Measurements from ENCODE around the gene CMC1.
"Not testable (repeated sequence)": the region's sequence is repeated elsewhere in the genome, so short reads cannot be mapped to it uniquely, and the experiment has no call there.

Gene CMC1

DNA sequence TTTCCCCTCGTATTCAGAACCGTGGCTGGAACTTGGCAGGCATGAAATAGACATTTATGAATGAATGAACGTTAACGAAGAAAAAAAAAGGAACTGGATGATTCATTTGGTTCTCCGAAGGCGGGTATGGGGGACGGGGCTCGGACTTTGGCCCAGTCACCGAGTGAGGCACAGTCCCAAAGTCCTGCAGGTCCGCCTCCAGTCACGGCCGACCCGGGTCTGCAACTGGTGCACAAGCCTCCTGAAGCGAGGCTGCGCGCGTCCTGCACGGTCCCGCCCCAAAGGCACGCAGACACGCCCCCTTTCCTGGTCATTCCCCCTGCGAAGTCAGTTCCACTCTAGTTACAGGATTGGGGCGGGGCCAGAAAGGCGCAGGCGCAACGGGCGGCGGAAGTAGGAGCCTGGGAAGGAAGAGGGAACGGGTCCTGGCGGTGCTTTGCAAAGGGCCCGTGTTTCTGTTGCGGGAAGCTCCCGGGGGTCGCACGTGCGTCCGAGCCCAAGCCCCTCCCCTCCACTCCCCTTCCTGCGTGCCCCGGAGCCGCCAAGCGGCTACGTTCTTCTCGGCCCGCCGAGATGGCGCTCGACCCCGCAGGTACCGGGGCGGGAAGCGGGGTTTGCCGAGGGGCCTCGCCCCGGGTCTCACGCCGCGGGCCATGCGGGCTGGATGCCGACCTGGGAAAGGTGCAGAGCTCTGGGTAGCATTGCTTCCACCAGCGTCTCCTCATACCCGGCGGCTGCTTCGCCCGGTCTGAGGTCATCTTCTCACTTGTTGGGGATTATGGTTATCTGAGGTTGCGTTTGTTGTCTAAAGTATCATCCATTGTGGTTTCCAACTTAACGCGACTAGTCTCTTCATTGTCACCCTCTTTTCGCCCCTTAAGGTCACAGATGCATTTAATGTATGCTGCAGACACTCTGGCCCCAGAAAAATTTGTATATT is at the start of gene CMC1:
Gene CMC1, plus strand, starts transcription at position 399 of the 940 bp plus-strand sequence. Its CDS starts 175 bp downstream, at position 574.
- DNase-seq (ENCODE audit: low read depth in 2 of 2), result peak; percentile 87 to 88

DNA sequence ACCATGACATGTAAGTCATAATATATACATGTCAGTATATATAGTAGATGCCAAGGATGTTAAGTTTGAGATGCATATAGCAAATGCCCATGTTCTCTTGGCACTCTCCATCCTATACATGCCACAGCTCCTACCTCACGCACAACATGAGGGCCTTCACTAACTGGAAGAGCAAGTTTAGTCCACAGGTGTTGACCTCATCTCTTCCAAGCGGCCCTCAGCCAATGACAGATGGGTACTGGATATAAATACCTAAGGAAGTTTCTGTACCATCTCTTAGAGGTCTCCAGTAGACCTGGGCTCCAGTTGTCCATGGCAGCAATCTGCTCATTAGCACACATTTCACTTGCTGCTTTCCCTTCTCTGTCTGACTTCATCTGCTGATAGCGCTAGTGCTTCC is 43.3 kb upstream of the CMC1 start:
- DNase-seq (ENCODE audit: low read depth in 2 of 2), result no peak

- DNase-seq (ENCODE audit: low read depth in 2 of 2), result no peak
Measured at GRCh38 chr3:28198974-28199373, 42.4 kb upstream of the CMC1 start.

GRCh38 chr3:28199643-28200042 is 41.8 kb upstream of the CMC1 start:
- not testable (repeated sequence) for DNase-seq (ENCODE audit: low read depth in 2 of 2)

DNA sequence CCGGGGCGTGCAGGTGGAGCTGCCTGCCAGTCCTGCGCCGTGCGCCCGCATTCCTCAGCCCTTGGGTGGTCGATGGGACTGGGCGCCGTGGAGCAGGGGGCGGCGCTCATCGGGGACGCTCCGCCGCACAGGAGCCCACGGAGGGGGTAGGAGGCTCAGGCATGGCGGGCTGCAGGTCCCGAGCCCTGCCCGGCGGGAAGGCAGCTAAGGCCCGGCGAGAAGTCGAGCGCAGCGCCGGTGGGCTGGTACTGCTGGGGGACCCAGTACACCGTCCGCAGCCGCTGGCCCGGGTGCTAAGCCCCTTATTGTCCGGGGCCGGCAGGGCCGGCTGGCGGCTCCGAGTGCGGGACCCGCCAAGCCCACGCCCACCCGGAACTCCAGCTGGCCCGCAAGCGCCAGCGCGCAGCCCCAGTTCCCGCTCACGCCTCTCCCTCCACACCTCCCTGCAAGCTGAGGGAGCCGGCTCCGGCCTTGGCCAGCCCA is 41.0 kb upstream of the CMC1 start:
- not testable (repeated sequence) for DNase-seq (ENCODE audit: low read depth in 2 of 2)

DNA sequence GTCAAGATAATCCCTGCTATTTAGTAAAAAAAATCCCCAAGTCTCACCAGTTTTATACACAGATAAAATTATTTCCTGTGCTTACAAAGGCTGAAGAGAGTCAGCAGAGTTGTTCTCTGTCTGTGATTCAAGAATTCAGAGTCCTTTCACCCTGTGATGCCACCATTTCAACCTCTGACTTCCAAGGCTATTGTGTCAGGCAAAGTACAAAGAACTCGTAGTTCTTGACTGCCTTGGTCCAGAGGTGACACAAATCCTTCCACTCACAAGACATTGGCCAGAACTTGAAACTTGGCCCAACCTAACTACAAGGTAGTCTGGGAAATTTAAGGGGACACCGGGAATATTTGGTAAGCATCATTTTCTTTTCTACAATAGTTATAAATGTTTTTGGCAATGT is 34.9 kb upstream of the CMC1 start:
- no peak for DNase-seq (ENCODE audit: low read depth in 2 of 2)

GRCh38 chr3:28207000-28207733 is 34.3 kb upstream of the CMC1 start:
- DNase-seq (ENCODE audit: low read depth in 2 of 2), result no peak

GRCh38 chr3:28210968-28211713 is 30.3 kb upstream of the CMC1 start:
- DNase-seq (ENCODE audit: low read depth in 2 of 2), result no peak

DNA sequence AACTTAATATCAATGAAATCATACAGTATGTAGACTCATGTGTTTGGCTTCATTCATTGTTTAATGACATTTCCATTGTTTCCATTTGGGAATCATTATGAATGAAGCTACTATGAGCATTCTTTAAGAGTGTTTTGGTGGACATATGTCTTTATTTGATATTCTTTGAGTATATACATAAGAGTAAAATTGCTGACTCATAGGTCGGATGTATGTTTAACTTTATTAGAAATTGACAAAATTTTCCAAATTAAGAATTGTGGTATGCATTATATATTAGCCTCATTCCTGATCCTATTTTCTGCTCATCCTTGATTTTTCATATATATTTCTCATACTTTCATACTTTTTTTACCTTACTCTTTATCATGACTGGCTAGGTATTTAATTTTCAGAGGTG is 28.7 kb upstream of the CMC1 start:
- DNase-seq (ENCODE audit: low read depth in 2 of 2), result no peak

GRCh38 chr3:28215407-28215806 is 26.0 kb upstream of the CMC1 start:
- no peak for DNase-seq (ENCODE audit: low read depth in 2 of 2)

GRCh38 chr3:28218071-28218916 is 23.1 kb upstream of the CMC1 start:
- DNase-seq (ENCODE audit: low read depth in 2 of 2), result no peak

- DNase-seq (ENCODE audit: low read depth in 2 of 2), result no peak
Measured at GRCh38 chr3:28218917-28219198, 22.6 kb upstream of the CMC1 start.

DNA sequence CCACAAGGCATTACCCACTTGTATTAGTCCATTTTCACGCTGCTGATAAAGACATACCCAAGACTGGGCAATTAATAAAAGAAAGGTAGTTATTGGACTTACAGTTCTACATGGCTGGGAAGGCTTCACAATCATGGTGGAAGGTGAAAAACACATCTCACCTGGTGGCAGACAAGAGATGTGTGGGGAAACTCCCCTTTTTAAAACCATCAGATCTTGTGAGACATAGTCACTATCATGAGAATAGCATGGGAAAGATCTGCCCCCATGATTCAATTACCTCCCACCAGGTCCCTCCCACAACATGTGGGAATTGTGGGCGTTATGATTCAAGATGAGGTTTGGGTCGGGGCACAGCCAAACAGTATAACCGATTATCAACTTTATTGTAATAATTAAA is 17.0 kb upstream of the CMC1 start:
- DNase-seq (ENCODE audit: low read depth in 2 of 2), result peak in 1 of 2 donors; percentile 12

DNA sequence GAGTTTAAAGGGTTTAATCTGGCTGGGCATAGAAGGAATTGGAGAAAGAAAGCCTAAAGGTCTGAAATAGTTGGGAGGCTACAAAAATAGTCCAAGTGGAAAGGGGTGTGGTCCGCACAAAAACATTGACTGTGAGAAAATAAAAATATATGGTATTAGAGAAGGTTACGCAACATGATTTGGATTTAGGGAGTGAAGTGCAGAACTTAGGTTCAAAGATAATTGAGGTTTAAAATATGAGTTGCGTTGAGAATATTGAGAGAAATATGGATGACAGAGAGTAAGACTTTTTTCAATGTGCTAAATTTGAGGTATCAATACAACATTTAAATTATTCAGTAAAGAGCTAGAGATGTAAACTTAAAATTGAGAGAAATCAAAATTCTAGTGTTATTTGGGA is 15.4 kb upstream of the CMC1 start:
- DNase-seq (ENCODE audit: low read depth in 2 of 2), result no peak

DNA sequence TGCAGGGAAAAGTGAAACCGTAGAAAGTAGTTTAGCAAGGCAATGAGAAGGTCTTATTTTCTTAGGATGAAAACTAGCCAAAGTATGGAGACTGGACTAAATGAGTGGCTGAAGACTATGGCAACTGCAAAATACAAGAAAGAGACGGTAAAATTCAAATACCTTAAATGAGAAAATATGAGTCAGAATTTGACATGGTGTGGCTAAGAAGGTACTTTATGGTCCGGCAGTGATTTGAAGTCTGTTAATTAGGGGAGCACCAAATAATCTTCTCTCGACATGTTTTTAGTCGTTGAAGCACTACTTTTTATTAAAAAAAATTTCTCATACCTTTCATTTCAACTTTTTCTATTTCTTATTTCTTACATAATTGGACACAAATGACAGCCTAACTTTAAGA is 12.8 kb upstream of the CMC1 start:
- no peak for DNase-seq (ENCODE audit: low read depth in 2 of 2)

DNA sequence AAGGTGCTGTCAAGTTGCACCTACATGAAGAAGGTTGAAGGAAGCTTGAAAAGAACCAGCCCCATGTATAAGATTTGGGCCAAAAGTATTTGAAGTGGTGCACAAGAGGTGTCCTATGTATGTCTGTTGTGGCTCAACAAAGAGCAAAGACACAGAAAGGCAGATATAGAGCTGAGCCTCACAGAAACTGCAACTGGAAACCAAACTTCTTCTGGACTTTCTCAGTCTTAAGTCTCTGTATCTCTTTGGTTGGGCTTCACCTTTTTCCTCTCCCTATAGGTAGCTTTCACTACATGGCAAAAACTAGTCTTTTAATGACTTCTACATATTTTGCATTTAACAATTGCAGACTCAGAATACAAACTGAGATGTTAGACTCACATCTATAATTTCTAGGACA is 8.8 kb upstream of the CMC1 start:
- DNase-seq (ENCODE audit: low read depth in 2 of 2), result no peak

- no peak for DNase-seq (ENCODE audit: low read depth in 2 of 2)
Measured at GRCh38 chr3:28234454-28234853, 7.0 kb upstream of the CMC1 start.

DNA sequence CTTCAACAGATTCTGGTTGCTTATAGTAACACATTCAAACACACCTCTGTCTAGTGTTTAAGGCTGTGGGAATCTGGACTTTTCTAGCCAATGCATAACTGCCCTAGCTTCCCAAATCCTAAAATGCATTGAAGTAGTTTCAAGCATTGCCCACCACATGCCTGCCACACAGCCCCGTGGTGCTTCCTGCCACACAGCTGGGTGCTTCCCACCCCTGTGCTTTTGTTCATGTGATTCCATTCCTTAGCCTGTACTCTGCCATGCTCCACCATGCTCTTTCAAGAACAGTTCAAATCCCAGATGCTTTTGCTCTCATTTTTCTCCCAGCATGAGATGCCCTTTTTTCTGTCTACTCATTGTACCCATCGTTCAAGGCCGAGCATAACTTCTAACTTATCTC is 2.3 kb upstream of the CMC1 start:
- no peak for DNase-seq (ENCODE audit: low read depth in 2 of 2)

- DNase-seq (ENCODE audit: low read depth in 2 of 2), result no peak
Measured at GRCh38 chr3:28240441-28240840, 978 bp upstream of the CMC1 start.

DNA sequence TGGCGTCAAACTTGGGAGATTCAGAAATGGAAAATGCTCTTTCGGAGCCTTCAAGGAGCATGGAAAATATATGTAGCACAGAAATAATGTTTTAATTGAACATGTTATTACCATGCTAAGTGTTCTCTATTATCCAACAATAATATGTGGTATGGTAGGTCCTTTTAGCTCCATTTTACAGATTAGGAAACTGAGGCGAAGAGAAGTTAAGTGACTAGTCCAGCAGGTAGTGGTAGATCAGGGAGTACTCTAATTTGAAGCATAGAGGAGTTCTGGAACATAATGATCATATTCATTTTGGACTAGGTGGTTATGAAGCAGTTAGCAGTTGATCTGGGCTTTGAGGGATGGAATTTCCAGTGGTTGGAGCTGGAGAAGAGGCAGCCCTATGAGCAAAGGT is 1.1 kb downstream of the CMC1 start:
- no peak for DNase-seq (ENCODE audit: low read depth in 2 of 2)

- no peak for DNase-seq (ENCODE audit: low read depth in 2 of 2)
Measured at GRCh38 chr3:28243424-28244106, 2.1 kb downstream of the CMC1 start.

All from stimulated activated CD8-positive, alpha-beta memory T cell treated with anti-CD3 and anti-CD28 coated beads, Interleukin-7, amount 100 ng/mL, for 4 hours (primary cell).